Measurements from ENCODE around the gene RUNX1.

RUNX1 gene

DNA sequence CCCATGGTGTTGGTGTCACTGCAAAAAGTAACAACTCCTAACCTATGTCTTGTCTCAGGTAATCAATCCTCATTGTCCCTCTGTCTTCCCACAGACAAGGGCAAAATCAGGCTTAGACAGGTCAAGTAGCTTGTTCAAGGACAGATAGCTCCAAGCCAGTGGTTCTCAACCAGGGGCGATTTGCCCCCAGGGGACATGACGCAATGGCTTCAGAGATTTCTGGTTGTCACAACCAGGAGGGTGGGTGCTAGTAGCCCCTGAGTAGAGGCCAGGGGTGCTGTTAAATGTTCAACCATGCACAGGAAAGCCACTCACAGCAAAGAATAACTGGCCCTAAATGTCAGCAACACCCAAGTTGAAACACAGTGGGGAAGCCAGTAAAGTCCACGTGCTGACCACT, 178.9 kb downstream of the RUNX1 start (continued):
- TF ChIP-seq, protein P1, sequence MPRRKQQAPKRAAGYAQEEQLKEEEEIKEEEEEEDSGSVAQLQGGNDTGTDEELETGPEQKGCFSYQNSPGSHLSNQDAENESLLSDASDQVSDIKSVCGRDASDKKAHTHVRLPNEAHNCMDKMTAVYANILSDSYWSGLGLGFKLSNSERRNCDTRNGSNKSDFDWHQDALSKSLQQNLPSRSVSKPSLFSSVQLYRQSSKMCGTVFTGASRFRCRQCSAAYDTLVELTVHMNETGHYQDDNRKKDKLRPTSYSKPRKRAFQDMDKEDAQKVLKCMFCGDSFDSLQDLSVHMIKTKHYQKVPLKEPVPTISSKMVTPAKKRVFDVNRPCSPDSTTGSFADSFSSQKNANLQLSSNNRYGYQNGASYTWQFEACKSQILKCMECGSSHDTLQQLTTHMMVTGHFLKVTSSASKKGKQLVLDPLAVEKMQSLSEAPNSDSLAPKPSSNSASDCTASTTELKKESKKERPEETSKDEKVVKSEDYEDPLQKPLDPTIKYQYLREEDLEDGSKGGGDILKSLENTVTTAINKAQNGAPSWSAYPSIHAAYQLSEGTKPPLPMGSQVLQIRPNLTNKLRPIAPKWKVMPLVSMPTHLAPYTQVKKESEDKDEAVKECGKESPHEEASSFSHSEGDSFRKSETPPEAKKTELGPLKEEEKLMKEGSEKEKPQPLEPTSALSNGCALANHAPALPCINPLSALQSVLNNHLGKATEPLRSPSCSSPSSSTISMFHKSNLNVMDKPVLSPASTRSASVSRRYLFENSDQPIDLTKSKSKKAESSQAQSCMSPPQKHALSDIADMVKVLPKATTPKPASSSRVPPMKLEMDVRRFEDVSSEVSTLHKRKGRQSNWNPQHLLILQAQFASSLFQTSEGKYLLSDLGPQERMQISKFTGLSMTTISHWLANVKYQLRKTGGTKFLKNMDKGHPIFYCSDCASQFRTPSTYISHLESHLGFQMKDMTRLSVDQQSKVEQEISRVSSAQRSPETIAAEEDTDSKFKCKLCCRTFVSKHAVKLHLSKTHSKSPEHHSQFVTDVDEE (CRISPR knock-in tag; IDR thresholded peaks at IDR 0.05): no peak
- TF ChIP-seq, protein P2, sequence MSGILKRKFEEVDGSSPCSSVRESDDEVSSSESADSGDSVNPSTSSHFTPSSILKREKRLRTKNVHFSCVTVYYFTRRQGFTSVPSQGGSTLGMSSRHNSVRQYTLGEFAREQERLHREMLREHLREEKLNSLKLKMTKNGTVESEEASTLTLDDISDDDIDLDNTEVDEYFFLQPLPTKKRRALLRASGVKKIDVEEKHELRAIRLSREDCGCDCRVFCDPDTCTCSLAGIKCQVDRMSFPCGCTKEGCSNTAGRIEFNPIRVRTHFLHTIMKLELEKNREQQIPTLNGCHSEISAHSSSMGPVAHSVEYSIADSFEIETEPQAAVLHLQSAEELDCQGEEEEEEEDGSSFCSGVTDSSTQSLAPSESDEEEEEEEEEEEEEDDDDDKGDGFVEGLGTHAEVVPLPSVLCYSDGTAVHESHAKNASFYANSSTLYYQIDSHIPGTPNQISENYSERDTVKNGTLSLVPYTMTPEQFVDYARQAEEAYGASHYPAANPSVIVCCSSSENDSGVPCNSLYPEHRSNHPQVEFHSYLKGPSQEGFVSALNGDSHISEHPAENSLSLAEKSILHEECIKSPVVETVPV (CRISPR knock-in tag; IDR thresholded peaks at IDR 0.05): no peak
- TF ChIP-seq OSR1 (CRISPR knock-in tag; IDR thresholded peaks at IDR 0.05): no peak
- TF ChIP-seq PPARA (CRISPR knock-in tag; IDR thresholded peaks at IDR 0.05; ENCODE audit: borderline replicate concordance): no peak
- no peak for TF ChIP-seq SNAI2 (CRISPR knock-in tag; IDR thresholded peaks at IDR 0.05)
- no peak for TF ChIP-seq ZC3H10 (CRISPR knock-in tag; IDR thresholded peaks at IDR 0.05)

DNA sequence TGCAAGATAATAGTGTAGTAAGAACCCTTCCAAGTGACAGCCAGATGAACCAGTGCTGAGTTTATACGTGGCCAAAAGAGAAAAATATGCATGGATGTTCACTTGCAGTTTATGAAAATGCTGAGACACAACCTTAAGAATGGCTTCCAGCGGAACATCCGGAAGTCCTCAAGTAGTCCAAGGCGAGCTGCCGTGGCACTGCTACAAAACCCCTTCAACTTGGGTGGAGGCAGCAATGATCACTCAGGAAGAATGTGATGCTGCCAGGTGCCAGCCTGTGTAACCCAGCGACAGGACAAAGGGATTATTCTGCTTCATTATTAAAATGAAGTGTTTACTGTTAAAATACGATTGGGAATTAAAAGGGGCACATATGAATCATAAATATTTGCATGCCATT, 179.6 kb downstream of the RUNX1 start:
- TF ChIP-seq ZNF565 (CRISPR knock-in tag; conservative IDR thresholded peaks at IDR 0.05; ENCODE audit: low read depth) (no peak), ZFP30 (CRISPR knock-in tag; IDR thresholded peaks at IDR 0.05) (no peak), BACH2 (CRISPR knock-in tag; IDR thresholded peaks at IDR 0.05; ENCODE audit: borderline replicate concordance) (no peak), ZC3H10 (CRISPR knock-in tag; IDR thresholded peaks at IDR 0.05) (no peak), ZNF70 (CRISPR knock-in tag; IDR thresholded peaks at IDR 0.05) (no peak), ZNF8 (CRISPR knock-in tag; IDR thresholded peaks at IDR 0.05) (no peak), TOX (CRISPR knock-in tag; IDR thresholded peaks at IDR 0.05; ENCODE audit: borderline replicate concordance) (no peak), ESRRG (CRISPR knock-in tag; IDR thresholded peaks at IDR 0.05) (no peak), SNAI2 (CRISPR knock-in tag; IDR thresholded peaks at IDR 0.05) (no peak), GLIS3 (CRISPR knock-in tag; IDR thresholded peaks at IDR 0.05) (no peak), ARNTL (CRISPR knock-in tag; IDR thresholded peaks at IDR 0.05; ENCODE audit: borderline replicate concordance, low read depth) (no peak), OSR1 (CRISPR knock-in tag; IDR thresholded peaks at IDR 0.05) (no peak), ISL1 (CRISPR knock-in tag; IDR thresholded peaks at IDR 0.05) (no peak), ZFP3 (CRISPR knock-in tag; IDR thresholded peaks at IDR 0.05) (no peak)
- TF ChIP-seq, protein P3, sequence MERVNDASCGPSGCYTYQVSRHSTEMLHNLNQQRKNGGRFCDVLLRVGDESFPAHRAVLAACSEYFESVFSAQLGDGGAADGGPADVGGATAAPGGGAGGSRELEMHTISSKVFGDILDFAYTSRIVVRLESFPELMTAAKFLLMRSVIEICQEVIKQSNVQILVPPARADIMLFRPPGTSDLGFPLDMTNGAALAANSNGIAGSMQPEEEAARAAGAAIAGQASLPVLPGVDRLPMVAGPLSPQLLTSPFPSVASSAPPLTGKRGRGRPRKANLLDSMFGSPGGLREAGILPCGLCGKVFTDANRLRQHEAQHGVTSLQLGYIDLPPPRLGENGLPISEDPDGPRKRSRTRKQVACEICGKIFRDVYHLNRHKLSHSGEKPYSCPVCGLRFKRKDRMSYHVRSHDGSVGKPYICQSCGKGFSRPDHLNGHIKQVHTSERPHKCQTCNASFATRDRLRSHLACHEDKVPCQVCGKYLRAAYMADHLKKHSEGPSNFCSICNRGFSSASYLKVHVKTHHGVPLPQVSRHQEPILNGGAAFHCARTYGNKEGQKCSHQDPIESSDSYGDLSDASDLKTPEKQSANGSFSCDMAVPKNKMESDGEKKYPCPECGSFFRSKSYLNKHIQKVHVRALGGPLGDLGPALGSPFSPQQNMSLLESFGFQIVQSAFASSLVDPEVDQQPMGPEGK (CRISPR knock-in tag; IDR thresholded peaks at IDR 0.05; ENCODE audit: borderline replicate concordance): no peak
- TF ChIP-seq, protein P4, sequence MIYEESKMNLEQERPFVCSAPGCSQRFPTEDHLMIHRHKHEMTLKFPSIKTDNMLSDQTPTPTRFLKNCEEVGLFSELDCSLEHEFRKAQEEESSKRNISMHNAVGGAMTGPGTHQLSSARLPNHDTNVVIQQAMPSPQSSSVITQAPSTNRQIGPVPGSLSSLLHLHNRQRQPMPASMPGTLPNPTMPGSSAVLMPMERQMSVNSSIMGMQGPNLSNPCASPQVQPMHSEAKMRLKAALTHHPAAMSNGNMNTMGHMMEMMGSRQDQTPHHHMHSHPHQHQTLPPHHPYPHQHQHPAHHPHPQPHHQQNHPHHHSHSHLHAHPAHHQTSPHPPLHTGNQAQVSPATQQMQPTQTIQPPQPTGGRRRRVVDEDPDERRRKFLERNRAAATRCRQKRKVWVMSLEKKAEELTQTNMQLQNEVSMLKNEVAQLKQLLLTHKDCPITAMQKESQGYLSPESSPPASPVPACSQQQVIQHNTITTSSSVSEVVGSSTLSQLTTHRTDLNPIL (CRISPR knock-in tag; IDR thresholded peaks at IDR 0.05; ENCODE audit: low read depth): no peak
- TF ChIP-seq, protein P1 (CRISPR knock-in tag; IDR thresholded peaks at IDR 0.05): no peak
- TF ChIP-seq, protein P5, sequence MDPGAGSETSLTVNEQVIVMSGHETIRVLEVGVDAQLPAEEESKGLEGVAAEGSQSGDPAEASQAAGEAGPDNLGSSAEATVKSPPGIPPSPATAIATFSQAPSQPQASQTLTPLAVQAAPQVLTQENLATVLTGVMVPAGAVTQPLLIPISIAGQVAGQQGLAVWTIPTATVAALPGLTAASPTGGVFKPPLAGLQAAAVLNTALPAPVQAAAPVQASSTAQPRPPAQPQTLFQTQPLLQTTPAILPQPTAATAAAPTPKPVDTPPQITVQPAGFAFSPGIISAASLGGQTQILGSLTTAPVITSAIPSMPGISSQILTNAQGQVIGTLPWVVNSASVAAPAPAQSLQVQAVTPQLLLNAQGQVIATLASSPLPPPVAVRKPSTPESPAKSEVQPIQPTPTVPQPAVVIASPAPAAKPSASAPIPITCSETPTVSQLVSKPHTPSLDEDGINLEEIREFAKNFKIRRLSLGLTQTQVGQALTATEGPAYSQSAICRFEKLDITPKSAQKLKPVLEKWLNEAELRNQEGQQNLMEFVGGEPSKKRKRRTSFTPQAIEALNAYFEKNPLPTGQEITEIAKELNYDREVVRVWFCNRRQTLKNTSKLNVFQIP (CRISPR knock-in tag; IDR thresholded peaks at IDR 0.05; ENCODE audit: borderline replicate concordance, low read depth): no peak
- no peak for ATAC-seq

All from SK-N-SH treated with all-trans-retinoic acid at 6 μM for 48 hours (cell line).